K562 (cell line): ENCODE results near the gene ARMC9. TPM values are rescaled to one million over a fixed set of nuclear protein-coding genes. Genes with fewer than 3 reads are reported as not detected.

Experiments used
- ARHGAP35 ChIP-seq: fragments of 450-650 bp; IDR thresholded peaks from 2 replicates; pipeline ENCODE4 v1.6.1; 2018; ENCODE audit not compliant: partially characterized antibody
- CHD1 ChIP-seq: fragments of 200-600 bp; sonication (generic); IDR thresholded peaks from one replicate; pipeline ENCODE4 v1.6.1; 2012; ENCODE audit warnings: mild to moderate bottlenecking, moderate library complexity, low read length, inconsistent platforms
- ETV1 ChIP-seq: fragments of 450-650 bp; conservative IDR thresholded peaks from 2 replicates; pipeline ENCODE4 v1.6.1; 2016; ENCODE audit warnings: missing genetic modification characterization, control low read depth, low read depth, missing compliant biosample characterization
- HDGF ChIP-seq: fragments of 450-650 bp; IDR thresholded peaks from 2 replicates; pipeline ENCODE4 v1.6.1; 2016
- RHOXF2B ChIP-seq: fragments of 250-450 bp; sonication (Bioruptor Pico); conservative IDR thresholded peaks from 2 replicates; pipeline ENCODE4 v1.5.1; 2021
- ZNF263 ChIP-seq: sonication (generic); formaldehyde crosslinking; IDR thresholded peaks from 2 replicates; pipeline ENCODE4 v1.8.0; 2022; ENCODE audit warnings: mild to moderate bottlenecking, missing genetic modification reagents, borderline replicate concordance
- polyA plus RNA-seq, 8 experiments: library from polyadenylated mRNA; depleted of rRNA in 4 of 8; stranded (reverse) in 5 of 8; unstranded in 3 of 8; fragments of >200 nt; fragmentation: Nextera tagmentation in 2 of 8; fragmentation: Illumina TruSeq in 1 of 8; extraction: Ambion mirVana in 2 of 8; extraction: Trizol in 1 of 8; gene quantifications; 2 replicates each; pipeline versions ENCODE4 v1.2.1 to v1.2.3, GENCODE V29; 2011 to 2014; ENCODE audit warnings: inconsistent platforms in 1 of 8, missing spikeins in 1 of 8
- total RNA-seq, 7 experiments: library from RNA; depleted of rRNA in 6 of 7; stranded (reverse); fragments of >200 nt in 6 of 7; fragmentation: Illumina TruSeq in 2 of 7; extraction: Trizol in 2 of 7; gene quantifications; 2 replicates each; pipeline versions ENCODE4 v1.2.1 to v1.2.3, GENCODE V29; 2011 to 2021; ENCODE audit warnings: low replicate concordance in 1 of 7
- TF ChIP-seq, protein P1 (sequence below), 2 experiments: fragments of 450-650 bp; formaldehyde crosslinking in 1 of 2; IDR thresholded peaks; 2 replicates each; pipeline versions ENCODE4 v1.4.0 to v1.6.1; 2014 to 2020; ENCODE audit warnings: mild to moderate bottlenecking in 2 of 2, borderline replicate concordance in 1 of 2, low read depth in 1 of 2
- TF ChIP-seq, protein P2 (sequence below), 2 experiments: fragments of 450-650 bp; IDR thresholded peaks; 2 replicates each; pipeline ENCODE4 v1.6.1; 2016

The ARMC9 gene
- total and polyA plus RNA-seq, 9 of the 15 experiments (the other 6 are each of a cell fraction or from before 2014, with no cell fraction given), result 0.36 to 2.3 (median 1.1) TPM

DNA sequence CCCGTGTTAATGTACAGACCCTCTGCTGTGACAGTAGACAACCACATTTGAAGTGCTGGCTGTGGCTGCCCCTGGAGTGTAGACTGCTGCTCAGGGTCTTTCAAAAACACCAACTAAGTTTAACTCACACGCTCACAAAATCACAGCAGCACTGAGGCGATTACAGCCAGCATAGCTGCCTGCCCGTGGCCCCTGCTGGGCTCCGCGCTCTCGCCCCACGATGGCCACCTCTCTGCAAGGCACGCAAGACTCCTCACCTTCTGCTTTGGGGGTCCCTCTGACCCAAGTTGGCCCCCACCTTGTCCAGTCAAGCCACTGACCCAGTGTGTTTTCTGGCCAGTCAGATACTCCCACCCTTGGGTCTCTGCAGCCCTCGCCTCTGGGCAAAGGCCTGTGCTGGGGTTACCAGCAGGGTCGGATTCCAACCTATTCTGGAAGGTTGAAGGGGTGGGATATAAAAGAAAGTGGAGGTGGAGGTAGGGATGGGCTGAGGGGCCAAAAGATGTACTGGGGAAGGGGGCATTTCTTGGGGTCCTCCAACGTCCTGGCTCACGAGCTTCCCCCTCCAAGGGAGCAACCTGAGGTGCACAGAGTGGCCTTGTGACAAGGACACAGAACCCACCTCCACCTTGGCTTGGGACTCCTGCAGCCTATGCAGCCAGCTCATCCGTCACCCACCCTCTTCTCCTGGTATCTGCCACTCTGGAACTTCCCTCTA is 194.2 kb downstream of the ARMC9 start (continued):
- TF ChIP-seq ARHGAP35, result no peak
- TF ChIP-seq, protein P1, sequence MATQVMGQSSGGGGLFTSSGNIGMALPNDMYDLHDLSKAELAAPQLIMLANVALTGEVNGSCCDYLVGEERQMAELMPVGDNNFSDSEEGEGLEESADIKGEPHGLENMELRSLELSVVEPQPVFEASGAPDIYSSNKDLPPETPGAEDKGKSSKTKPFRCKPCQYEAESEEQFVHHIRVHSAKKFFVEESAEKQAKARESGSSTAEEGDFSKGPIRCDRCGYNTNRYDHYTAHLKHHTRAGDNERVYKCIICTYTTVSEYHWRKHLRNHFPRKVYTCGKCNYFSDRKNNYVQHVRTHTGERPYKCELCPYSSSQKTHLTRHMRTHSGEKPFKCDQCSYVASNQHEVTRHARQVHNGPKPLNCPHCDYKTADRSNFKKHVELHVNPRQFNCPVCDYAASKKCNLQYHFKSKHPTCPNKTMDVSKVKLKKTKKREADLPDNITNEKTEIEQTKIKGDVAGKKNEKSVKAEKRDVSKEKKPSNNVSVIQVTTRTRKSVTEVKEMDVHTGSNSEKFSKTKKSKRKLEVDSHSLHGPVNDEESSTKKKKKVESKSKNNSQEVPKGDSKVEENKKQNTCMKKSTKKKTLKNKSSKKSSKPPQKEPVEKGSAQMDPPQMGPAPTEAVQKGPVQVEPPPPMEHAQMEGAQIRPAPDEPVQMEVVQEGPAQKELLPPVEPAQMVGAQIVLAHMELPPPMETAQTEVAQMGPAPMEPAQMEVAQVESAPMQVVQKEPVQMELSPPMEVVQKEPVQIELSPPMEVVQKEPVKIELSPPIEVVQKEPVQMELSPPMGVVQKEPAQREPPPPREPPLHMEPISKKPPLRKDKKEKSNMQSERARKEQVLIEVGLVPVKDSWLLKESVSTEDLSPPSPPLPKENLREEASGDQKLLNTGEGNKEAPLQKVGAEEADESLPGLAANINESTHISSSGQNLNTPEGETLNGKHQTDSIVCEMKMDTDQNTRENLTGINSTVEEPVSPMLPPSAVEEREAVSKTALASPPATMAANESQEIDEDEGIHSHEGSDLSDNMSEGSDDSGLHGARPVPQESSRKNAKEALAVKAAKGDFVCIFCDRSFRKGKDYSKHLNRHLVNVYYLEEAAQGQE (IDR thresholded peaks at IDR 0.05; ENCODE audit: borderline replicate concordance), result no peak
- TF ChIP-seq, protein P1 (CRISPR knock-in tag; IDR thresholded peaks at IDR 0.05; ENCODE audit: low read depth), result no peak
- TF ChIP-seq ZNF263 (CRISPR knock-in tag), result no peak
- TF ChIP-seq ETV1 (tag), result no peak
- no peak for TF ChIP-seq CHD1
- TF ChIP-seq, protein P2, sequence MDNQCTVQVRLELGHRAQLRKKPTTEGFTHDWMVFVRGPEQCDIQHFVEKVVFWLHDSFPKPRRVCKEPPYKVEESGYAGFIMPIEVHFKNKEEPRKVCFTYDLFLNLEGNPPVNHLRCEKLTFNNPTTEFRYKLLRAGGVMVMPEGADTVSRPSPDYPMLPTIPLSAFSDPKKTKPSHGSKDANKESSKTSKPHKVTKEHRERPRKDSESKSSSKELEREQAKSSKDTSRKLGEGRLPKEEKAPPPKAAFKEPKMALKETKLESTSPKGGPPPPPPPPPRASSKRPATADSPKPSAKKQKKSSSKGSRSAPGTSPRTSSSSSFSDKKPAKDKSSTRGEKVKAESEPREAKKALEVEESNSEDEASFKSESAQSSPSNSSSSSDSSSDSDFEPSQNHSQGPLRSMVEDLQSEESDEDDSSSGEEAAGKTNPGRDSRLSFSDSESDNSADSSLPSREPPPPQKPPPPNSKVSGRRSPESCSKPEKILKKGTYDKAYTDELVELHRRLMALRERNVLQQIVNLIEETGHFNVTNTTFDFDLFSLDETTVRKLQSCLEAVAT (IDR thresholded peaks at IDR 0.05), result no peak
- TF ChIP-seq HDGF, result no peak
- TF ChIP-seq RHOXF2B (CRISPR knock-in tag), result no peak
- TF ChIP-seq, all 486 proteins: peak for 0
